ENCODE measurements around the gene OSBPL10. TPM values are rescaled to one million over a fixed set of nuclear protein-coding genes. Genes with fewer than 3 reads are reported as not detected.
A peak's percentile ranks its signal among the peaks of the same experiment; 100 is the strongest.

The OSBPL10 gene
- total RNA-seq, 2 experiments from 2014 or later: 65.7 to 170 TPM

DNA sequence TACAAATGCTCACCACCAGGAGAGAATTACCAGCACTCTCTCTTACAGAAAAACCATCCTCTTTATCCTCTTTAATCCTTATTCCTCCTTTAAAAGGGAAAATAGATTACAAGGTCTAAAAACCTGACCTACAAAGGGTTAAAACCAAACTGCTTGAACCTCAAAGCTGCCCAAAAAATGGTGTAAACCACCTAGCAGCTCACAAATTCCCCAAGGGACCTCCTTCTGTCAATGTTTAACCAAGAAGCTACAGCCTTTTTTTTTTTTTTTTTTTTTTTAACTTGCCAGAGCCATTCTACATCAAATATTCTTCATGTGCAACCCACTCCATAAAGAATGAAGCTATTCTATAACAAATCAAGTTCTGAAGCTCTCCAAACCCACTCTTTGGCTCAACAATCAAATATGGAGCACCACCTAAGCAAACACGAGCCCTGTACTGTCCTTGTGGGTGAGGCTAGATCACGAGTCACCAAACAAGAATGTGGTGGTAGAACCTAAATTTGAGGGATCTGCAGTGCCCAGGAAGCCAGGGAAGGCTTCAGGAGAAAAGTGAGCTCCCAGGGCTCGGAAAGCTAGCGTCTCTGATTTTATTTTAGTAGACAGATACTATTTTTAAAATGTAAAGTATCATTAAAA, 20.1 kb downstream of the OSBPL10 start:
- Histone ChIP-seq H3K79me2 (ENCODE audit: insufficient read depth, low read depth, low read length) (peaks cover 95% of the 10 kb centered on the region), H2AFZ (ENCODE audit: low read length) (no peak overlapping the region), H3K4me2 (ENCODE audit: low read length) (peak overlapping the region; percentile 89), H3K9me2 (ENCODE audit: insufficient read depth, low read length) (no peaks in the 10 kb centered on the region), H3K4me3 (ENCODE audit: low read depth, low read length, poor library complexity, severe bottlenecking) (peak overlapping the region; percentile 65), H4K20me1 (ENCODE audit: insufficient read depth, low read length) (no peaks in the 10 kb centered on the region), H3K27ac (ENCODE audit: low read depth, low read length, poor library complexity, severe bottlenecking) (peak overlapping the region; percentile 91), H3K9me3 (ENCODE audit: low read length) (peaks cover 10% of the 10 kb centered on the region), H3K36me3 (ENCODE audit: insufficient read depth, low read length) (peaks cover 56% of the 10 kb centered on the region), H3K4me1 (ENCODE audit: insufficient read depth, low read length, poor library complexity, severe bottlenecking) (peaks cover 82% of the 10 kb centered on the region)
- peak; percentile 85 for DNase-seq (ENCODE audit: low spot score)
- TF ChIP-seq, protein P1, sequence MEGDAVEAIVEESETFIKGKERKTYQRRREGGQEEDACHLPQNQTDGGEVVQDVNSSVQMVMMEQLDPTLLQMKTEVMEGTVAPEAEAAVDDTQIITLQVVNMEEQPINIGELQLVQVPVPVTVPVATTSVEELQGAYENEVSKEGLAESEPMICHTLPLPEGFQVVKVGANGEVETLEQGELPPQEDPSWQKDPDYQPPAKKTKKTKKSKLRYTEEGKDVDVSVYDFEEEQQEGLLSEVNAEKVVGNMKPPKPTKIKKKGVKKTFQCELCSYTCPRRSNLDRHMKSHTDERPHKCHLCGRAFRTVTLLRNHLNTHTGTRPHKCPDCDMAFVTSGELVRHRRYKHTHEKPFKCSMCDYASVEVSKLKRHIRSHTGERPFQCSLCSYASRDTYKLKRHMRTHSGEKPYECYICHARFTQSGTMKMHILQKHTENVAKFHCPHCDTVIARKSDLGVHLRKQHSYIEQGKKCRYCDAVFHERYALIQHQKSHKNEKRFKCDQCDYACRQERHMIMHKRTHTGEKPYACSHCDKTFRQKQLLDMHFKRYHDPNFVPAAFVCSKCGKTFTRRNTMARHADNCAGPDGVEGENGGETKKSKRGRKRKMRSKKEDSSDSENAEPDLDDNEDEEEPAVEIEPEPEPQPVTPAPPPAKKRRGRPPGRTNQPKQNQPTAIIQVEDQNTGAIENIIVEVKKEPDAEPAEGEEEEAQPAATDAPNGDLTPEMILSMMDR (conservative IDR thresholded peaks at IDR 0.05; ENCODE audit: low read length): no peak
- no peak for TF ChIP-seq EZH2phosphoT487 (IDR thresholded peaks at IDR 0.05; ENCODE audit: borderline replicate concordance, low read depth, low read length)
- ChIA-PET CTCF (ENCODE audit: unreplicated experiment) (interaction anchor here (0.7 to 2.0 kb wide), 9 partner anchors 9 to 44 kb away, joined by 3 to 5 read pairs (median 3); no protein-coding TSS in a partner anchor), POLR2A (interaction anchor here (0.6 to 3.7 kb wide), 26 partner anchors 9 to 1087 kb away, joined by 3 to 81 read pairs (median 5); partner anchors contain the start of genes OSBPL10, STT3B and ZNF860)
- no TSS peak for BruUV-seq (replicated peaks)
- intact Hi-C loops (cut with micrococcal nuclease; ENCODE audit: unreplicated experiment): no loop called here

DNA sequence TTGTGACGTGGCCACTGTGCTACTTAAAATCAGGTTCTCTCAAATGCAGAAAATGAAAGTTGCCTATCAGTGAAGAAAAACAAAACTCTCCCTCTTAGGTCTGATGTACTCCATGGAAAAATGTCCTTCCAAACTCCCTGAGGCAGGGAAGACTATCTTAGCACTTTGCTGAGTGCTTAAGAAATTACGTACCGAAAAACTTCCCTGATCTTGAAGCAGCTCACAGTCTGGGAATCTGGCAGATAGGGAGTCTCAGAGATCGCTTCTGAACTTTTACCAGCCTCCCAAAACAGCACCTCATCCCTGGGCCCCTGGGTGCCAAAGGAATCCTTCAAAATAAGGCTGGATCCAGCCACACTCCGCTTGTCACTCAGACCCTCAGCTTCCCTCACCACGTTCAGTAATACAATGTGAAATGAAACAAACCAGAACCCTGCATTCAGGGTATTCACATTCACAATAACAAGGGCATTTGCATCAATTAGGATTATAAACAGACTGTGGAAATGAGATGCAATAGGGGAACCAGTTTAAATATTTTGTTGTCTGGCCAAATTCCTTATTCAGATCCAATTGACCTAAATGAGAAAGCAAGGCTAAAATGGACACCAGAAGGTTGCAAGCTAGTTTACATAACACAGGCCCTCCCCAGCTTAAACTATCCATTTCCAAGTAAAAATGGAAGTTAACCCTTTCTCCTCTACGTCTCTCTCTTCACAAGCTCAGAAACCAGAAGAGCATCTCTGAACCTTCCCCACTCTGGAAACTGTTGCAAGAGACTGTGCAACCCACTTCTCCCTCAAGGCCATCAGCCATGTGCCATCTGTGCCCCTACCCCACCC, 20.9 kb downstream of the OSBPL10 start:
- peaks cover 17% of the 10 kb centered on the region for H3K9me3 ChIP-seq (ENCODE audit: low read length)
- peak overlapping the region; percentile 89 for H3K4me2 ChIP-seq (ENCODE audit: low read length)
- peaks cover 63% of the 10 kb centered on the region for H3K36me3 ChIP-seq (ENCODE audit: insufficient read depth, low read length)
- peak; percentile 60 for DNase-seq (ENCODE audit: low spot score)
- peak overlapping the region; percentile 91 for H3K27ac ChIP-seq (ENCODE audit: low read depth, low read length, poor library complexity, severe bottlenecking)
- H4K20me1 ChIP-seq (ENCODE audit: insufficient read depth, low read length): no peaks in the 10 kb centered on the region
- peak overlapping the region; percentile 65 for H3K4me3 ChIP-seq (ENCODE audit: low read depth, low read length, poor library complexity, severe bottlenecking)
- TF ChIP-seq EZH2phosphoT487 (IDR thresholded peaks at IDR 0.05; ENCODE audit: borderline replicate concordance, low read depth, low read length): no peak
- TF ChIP-seq, protein P1 (conservative IDR thresholded peaks at IDR 0.05; ENCODE audit: low read length): no peak
- H3K4me1 ChIP-seq (ENCODE audit: insufficient read depth, low read length, poor library complexity, severe bottlenecking): peaks cover 84% of the 10 kb centered on the region
- H3K9me2 ChIP-seq (ENCODE audit: insufficient read depth, low read length): no peaks in the 10 kb centered on the region
- intact Hi-C loops (cut with micrococcal nuclease; ENCODE audit: unreplicated experiment): loop anchor here (10.0 kb wide), 1 partner anchor 1315 kb away; no protein-coding TSS in a partner anchor
- ChIA-PET CTCF (ENCODE audit: unreplicated experiment) (interaction anchor here (0.9 to 2.0 kb wide), 6 partner anchors 9 to 43 kb away, joined by 3 to 5 read pairs (median 4); no protein-coding TSS in a partner anchor), POLR2A (interaction anchor here (0.6 to 3.7 kb wide), 21 partner anchors 9 to 465 kb away, joined by 3 to 81 read pairs (median 5); partner anchors contain the start of genes OSBPL10, STT3B and ZNF860)
- no peak overlapping the region for H2AFZ ChIP-seq (ENCODE audit: low read length)
- peaks cover 100% of the 10 kb centered on the region for H3K79me2 ChIP-seq (ENCODE audit: insufficient read depth, low read depth, low read length)
- BruUV-seq (replicated peaks): TSS peak; percentile 47
